ENCODE results near the gene UQCC3.
"Not testable (repeated sequence)": the region's sequence is repeated elsewhere in the genome, so short reads cannot be mapped to it uniquely, and the experiment has no call there.

The UQCC3 gene
- total RNA-seq, result 8.5 to 14.4 (median 11.3) reads per million in 4 experiments

GRCh38 chr11:62671608-62672389 lies at the start of gene UQCC3, which contains the start of gene LBHD1:
Gene UQCC3 (plus strand): TSS chr11:62671673. CDS start chr11:62671746, 73 bp downstream.
Gene LBHD1 (minus strand): TSS chr11:62672267. CDS start chr11:62670031, 2,236 bp downstream.
- peak; percentile 65 for DNase-seq

- no peak for DNase-seq
Observed at GRCh38 chr11:62622476-62623089, 48.9 kb upstream of the UQCC3 start.

GRCh38 chr11:62627713-62628112 lies 43.8 kb upstream of the UQCC3 start:
- no peak for DNase-seq

GRCh38 chr11:62632492-62632891 lies 39.0 kb upstream of the UQCC3 start:
- no peak for DNase-seq

- no peak for DNase-seq
Observed at GRCh38 chr11:62644220-62644619, 27.3 kb upstream of the UQCC3 start.

- no peak for DNase-seq
Observed at GRCh38 chr11:62645671-62645945, 25.9 kb upstream of the UQCC3 start.

- DNase-seq, result peak; percentile 99
Observed at GRCh38 chr11:62645946-62646824, 25.3 kb upstream of the UQCC3 start, which contains the start of gene GANAB. Gene GANAB (minus strand): TSS chr11:62646613. CDS start chr11:62646599, 14 bp downstream.

GRCh38 chr11:62646825-62647608 lies 24.5 kb upstream of the UQCC3 start:
- DNase-seq, result no peak

- DNase-seq, result no peak
Observed at GRCh38 chr11:62647609-62648005, 23.9 kb upstream of the UQCC3 start.

GRCh38 chr11:62648185-62648966 lies 23.1 kb upstream of the UQCC3 start:
- DNase-seq, result no peak

GRCh38 chr11:62648967-62649364 lies 22.5 kb upstream of the UQCC3 start:
- DNase-seq, result no peak

- DNase-seq, result no peak
Observed at GRCh38 chr11:62649486-62649885, 22.0 kb upstream of the UQCC3 start.

- DNase-seq, result not testable (repeated sequence)
Observed at GRCh38 chr11:62650283-62650682, 21.2 kb upstream of the UQCC3 start.

- DNase-seq, result no peak
Observed at GRCh38 chr11:62652161-62653006, 19.1 kb upstream of the UQCC3 start.

GRCh38 chr11:62654297-62654696 lies 17.2 kb upstream of the UQCC3 start:
- DNase-seq, result no peak

GRCh38 chr11:62656796-62657429 lies 14.6 kb upstream of the UQCC3 start:
- no peak for DNase-seq

- DNase-seq, result peak; percentile 52
Observed at GRCh38 chr11:62664405-62665074, 6.9 kb upstream of the UQCC3 start.

GRCh38 chr11:62665075-62665598 lies 6.3 kb upstream of the UQCC3 start, which contains the start of the genes C11orf98 and CSKMT:
Gene C11orf98 (minus strand): TSS chr11:62665210. CDS start chr11:62665169, 41 bp downstream.
Gene CSKMT (plus strand): TSS chr11:62665312. CDS start chr11:62665880, 568 bp downstream.
- peak; percentile 93 for DNase-seq

Data from effector CD8-positive, alpha-beta T cell (primary cell).